ENCODE data around the gene DYRK1B. TPM values are rescaled to one million over a fixed set of nuclear protein-coding genes. Genes with fewer than 3 reads are reported as not detected.

The DYRK1B gene
- polyA plus RNA-seq, 2 of the 4 experiments (the other 2 are of a cell fraction): 13.8 to 18.6 TPM

- ATAC-seq (no peak), FAIRE-seq (no peak), DNase-seq (ENCODE audit: low read depth in 1 of 2, low spot score in 1 of 2) (no peak)
- TF ChIP-seq HOXB5 (CRISPR knock-in tag; IDR thresholded peaks at IDR 0.05) (no peak), FOXS1 (CRISPR knock-in tag; IDR thresholded peaks at IDR 0.05) (no peak), RCOR1 (IDR thresholded peaks at IDR 0.05; ENCODE audit: low read depth, low read length) (no peak), ZC3H11A (IDR thresholded peaks at IDR 0.05) (no peak), CEBPB (IDR thresholded peaks at IDR 0.05) (no peak), ZFP36 (IDR thresholded peaks at IDR 0.05; ENCODE audit: borderline replicate concordance, partially characterized antibody) (no peak), ATOH8 (CRISPR knock-in tag; IDR thresholded peaks at IDR 0.05; ENCODE audit: low read depth) (no peak), ESRRA (IDR thresholded peaks at IDR 0.05; ENCODE audit: borderline replicate concordance, low read length) (no peak), MAFK (IDR thresholded peaks at IDR 0.05; ENCODE audit: partially characterized antibody) (no peak), E2F6 (IDR thresholded peaks at IDR 0.05; ENCODE audit: borderline replicate concordance, low read depth) (no peak), KDM5A (IDR thresholded peaks at IDR 0.05) (no peak), ZNF302 (CRISPR knock-in tag; IDR thresholded peaks at IDR 0.05) (no peak), TP53 (CRISPR knock-in tag; IDR thresholded peaks at IDR 0.05) (no peak), MAX (IDR thresholded peaks at IDR 0.05) (no peak)
- H3K4me2 ChIP-seq: no peak overlapping the region
- H3K4me3 ChIP-seq: no peak overlapping the region
- ChIA-PET CTCF (interaction anchor here (1.3 to 11.1 kb wide), 8 partner anchors 12 to 301 kb away, joined by 3 to 137 read pairs (median 49); partner anchors contain the start of gene PSMC4), POLR2A (no interaction called here)
- no peak overlapping the region for H3K27ac ChIP-seq
- 91% methylated on average over 17 of the region's 17 CpGs for WGBS (ENCODE audit: missing lambda C conversion rate)
- H3K9me3 ChIP-seq: no peaks in the 10 kb centered on the region
- peaks cover 29% of the 10 kb centered on the region for H3K4me1 ChIP-seq
Observed at GRCh38 chr19:39840492-39840891, 6.5 kb upstream of the DYRK1B start.

GRCh38 chr19:39839678-39840327 is 5.8 kb upstream of the DYRK1B start:
- no peak overlapping the region for H3K27ac ChIP-seq
- ChIA-PET POLR2A (no interaction called here), CTCF (interaction anchor here (0.6 to 11.1 kb wide), 5 partner anchors 45 to 652 kb away, joined by 3 to 137 read pairs (median 4); partner anchors contain the start of gene PSMC4)
- DNase-seq (ENCODE audit: low read depth in 1 of 2, low spot score in 1 of 2) (no peak), ATAC-seq (no peak), FAIRE-seq (no peak)
- WGBS (ENCODE audit: missing lambda C conversion rate): 89% methylated on average over 13 of the region's 13 CpGs
- H3K4me3 ChIP-seq: no peak overlapping the region
- H3K9me3 ChIP-seq: no peaks in the 10 kb centered on the region
- TF ChIP-seq PBX3 (IDR thresholded peaks at IDR 0.05) (no peak), HOXB13 (CRISPR knock-in tag; IDR thresholded peaks at IDR 0.05; ENCODE audit: low read depth) (no peak), HOXB5 (CRISPR knock-in tag; IDR thresholded peaks at IDR 0.05) (no peak), ZC3H11A (IDR thresholded peaks at IDR 0.05) (no peak)
- no peak overlapping the region for H3K4me2 ChIP-seq
- peaks cover 23% of the 10 kb centered on the region for H3K4me1 ChIP-seq

GRCh38 chr19:39838569-39838968 is 4.6 kb upstream of the DYRK1B start:
- Histone ChIP-seq H3K9me3 (no peaks in the 10 kb centered on the region), H3K4me3 (no peak overlapping the region), H3K4me1 (peaks cover 18% of the 10 kb centered on the region), H3K4me2 (no peak overlapping the region), H3K27ac (no peak overlapping the region)
- ATAC-seq (no peak), DNase-seq (ENCODE audit: low read depth in 1 of 2, low spot score in 1 of 2) (no peak), FAIRE-seq (no peak)
- TF ChIP-seq NPAS2 (CRISPR knock-in tag; IDR thresholded peaks at IDR 0.05; ENCODE audit: borderline replicate concordance) (no peak), JUN (IDR thresholded peaks at IDR 0.05) (no peak), ZC3H11A (IDR thresholded peaks at IDR 0.05) (no peak), MAX (IDR thresholded peaks at IDR 0.05) (no peak), EP300 (IDR thresholded peaks at IDR 0.05) (no peak), HOXB5 (CRISPR knock-in tag; IDR thresholded peaks at IDR 0.05) (no peak)
- 86% methylated on average over 4 of the region's 4 CpGs for WGBS (ENCODE audit: missing lambda C conversion rate)
- ChIA-PET CTCF (interaction anchor here (0.6 to 1.7 kb wide), 6 partner anchors 8 to 306 kb away, joined by 3 to 7 read pairs (median 4); partner anchors contain the start of genes EID2B, FBL and PSMC4), POLR2A (no interaction called here)
